Right forelimb (tissue), 1 donor: ENCODE data around the gene TUBA3E.
A peak's percentile ranks its signal among the peaks of the same experiment; 100 is the strongest.
"Not testable (repeated sequence)": the region's sequence is repeated elsewhere in the genome, so short reads cannot be mapped to it uniquely, and the experiment has no call there.

Source experiments
- DNase-seq: peaks from one replicate; pipeline ENCODE4 v3.0.0-alpha.2; 2018

TUBA3E gene

DNA sequence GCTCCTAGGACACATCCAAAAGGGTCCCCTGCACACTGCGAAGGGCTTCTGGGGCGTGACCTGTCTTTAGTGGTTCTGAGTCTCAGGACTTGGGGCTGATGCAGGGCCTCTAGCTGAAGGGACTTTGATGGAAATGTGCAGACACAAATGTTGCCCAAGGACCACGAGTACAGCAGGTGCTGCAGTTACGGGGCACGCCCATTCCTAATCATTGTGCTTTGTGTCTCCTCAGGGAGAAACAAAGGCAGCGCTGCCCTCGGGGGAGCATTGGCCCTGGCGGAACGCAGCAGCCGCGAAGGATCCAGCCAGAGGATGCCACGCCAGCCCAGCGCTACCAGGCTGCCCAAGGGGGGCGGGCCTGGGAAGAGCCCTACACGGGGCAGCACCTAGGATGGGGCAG, 8.0 kb downstream of the TUBA3E start:
- DNase-seq = no peak

DNA sequence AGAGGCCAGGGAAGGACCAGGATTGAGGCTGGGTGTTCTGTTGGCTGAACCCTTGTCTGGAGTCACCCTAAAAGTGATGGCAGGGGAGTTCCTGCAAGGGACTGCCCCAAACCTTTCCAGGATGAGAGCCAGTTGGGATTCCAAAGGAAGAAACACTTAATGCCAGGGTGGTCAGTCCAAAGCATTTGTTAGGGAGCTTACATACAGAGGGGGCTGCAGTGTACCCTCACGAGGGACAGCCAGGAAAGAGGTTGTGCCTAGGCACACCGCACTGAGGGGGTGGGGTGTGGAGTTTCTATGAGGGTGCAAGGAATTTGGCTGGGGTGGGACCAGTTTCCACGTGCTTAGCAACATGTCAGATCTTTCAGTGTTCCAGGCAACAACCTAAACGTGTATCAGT, 9.3 kb downstream of the TUBA3E start:
- DNase-seq = not testable (repeated sequence)

- DNase-seq = not testable (repeated sequence)
Observed at GRCh38 chr2:130187859-130188792, 10.1 kb downstream of the TUBA3E start.

DNA sequence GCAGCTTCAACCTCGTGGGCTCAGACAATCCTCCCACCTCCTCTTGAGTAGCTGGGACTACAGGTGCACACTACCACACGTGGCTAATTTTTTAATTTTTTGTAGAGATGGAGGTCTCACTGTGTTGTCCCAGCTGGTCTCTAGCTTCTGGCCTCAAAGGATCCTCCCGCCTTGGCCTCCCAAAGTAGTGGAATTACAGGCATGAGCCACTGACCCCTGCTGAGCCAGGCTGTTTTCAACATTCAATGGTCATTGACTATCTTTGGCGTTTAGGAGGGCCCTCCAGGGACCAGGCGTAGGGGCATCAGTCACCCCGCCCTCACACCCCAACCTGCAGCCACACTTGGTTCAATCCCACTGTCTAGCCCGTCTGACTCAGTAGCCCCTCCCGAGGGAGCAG, 11.0 kb downstream of the TUBA3E start:
- no peak for DNase-seq

DNA sequence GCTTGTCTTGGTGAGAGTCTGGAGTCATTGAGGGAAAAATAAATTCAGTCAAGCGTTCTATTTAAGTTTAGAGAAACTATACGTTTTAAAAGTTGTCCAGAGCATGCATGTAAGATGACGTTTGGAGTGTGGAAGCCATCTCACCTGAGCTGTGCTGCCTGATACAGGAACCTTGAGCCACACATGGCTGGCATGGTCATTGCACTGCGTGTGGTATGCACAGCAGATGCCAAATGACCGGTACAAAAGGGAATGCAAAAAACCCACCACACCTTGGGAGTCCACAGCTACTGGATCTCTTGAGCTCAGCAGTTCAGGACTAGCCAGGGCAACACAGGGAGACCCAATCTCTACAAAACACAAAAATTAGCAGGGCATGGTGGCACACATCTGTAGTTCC, 11.8 kb downstream of the TUBA3E start:
- DNase-seq = no peak

DNA sequence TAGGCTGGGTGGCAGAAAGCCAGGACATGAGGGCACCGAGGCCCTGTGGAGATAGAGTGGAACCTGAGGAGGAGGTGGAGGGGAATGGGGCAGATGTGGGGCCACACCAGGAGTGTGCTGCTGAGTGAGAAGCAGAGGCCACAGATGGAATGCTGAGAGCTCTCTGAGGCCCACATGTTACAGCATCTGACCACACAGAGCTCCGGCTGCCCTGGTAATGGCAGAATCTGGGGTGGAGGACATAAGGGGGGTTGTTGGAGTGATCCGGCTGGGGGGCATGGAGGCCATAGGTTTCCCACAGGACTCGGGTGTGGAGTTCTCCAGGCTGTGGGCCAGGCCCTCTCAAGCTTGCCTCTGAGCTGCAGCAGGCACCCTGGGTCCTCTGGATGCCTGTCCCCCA, 12.3 kb downstream of the TUBA3E start:
- DNase-seq = no peak

DNA sequence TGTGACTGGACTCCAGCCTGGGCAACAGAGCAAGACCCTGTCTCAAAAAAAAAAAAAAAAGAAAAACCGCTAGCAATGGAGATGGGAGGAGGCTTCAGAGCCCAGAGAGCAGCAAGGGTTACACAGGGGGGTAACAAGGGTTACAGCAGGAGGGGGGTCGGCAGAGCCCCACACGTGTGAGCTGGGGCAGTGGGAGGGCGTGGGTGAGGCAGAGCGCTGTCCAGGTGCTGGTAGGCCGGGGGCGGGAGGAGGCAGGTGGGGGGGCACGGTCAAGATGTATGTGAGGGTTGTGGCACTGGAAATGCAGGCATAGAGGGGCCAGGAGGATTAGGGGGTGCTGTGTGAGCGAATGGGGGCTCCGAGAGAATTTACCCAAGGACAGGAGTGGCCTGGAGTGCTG, 12.8 kb downstream of the TUBA3E start:
- no peak for DNase-seq

DNA sequence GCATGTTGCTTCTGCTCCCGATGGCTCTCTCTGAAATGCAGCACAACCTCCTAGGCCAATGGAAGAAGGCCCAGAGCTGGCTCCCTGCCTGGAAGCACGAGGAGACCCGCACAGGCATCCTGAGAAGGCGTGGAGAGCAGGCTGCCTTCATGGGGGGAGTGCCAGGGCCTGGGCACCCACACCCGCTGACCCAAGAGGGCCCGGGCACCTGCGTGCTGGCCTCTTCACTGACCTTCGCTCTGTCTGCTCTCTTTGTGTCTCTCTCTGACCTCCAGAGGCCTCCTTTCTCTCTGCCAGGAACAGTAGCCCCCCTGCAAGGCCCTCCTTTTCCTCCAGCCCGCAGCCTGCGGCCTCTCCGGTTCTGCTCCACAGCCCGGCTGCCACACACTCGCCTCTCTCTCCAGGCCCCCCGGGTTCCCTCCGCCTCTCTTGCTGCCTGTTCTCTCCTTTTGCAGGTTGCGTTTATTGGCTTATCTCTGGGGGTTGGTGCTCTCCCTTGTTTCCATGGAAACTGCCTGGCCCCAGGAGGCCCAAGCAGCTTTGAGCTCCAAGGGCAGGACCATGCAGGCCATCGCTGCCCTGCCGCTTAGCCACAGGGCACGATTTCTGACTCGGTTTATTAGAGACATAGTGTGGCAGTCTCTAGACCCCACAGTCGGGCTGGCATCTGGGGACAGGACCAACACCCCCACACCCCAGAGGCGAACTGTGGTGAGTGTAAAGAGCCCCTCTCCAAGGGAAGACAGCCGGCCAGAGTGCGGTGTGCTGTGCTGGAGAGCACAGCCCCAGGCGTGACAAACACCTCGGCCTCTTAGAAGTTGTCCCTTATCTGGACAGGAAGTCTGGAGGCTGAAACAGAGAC, 14.5 kb downstream of the TUBA3E start:
- DNase-seq = peak; percentile 53

GRCh38 chr2:130182826-130183511, 15.3 kb downstream of the TUBA3E start:
- DNase-seq = not testable (repeated sequence)

DNA sequence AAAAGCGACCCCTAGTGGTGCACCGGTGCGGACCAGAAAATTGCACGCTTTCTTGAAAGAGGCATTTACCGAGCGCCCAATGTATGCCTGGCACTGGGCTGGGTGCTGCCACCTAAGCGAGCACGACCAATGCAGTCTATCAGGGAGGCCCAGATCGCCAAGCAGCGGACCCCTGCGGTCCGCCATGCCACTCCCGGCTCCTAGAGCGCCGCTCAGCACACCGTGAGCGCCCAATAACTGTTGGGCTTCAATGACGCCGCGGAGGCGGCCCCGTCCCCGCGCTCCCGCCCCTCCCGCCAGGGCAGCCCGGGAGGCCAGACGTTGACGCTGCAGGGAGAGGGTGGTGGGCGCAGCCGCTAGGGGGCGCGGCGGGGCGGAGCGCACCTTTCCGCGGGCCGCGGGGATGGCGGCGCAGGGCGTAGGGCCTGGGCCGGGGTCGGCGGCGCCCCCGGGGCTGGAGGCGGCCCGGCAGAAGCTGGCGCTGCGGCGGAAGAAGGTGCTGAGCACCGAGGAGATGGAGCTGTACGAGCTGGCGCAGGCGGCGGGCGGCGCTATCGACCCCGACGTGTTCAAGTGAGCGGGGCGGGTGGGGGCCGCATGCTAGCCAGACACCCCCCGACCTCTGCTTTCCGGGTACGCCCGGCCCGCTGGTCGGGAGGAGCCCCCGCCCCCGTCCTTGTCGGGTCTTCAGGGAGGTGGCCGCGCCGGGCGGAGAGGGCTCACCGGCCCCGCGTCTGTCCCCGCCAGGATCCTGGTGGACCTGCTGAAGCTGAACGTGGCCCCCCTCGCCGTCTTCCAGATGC, 16.2 kb downstream of the TUBA3E start, which contains the start of gene MZT2B:
Gene MZT2B, plus strand, starts transcription at position 383 of the 803 bp plus-strand sequence. Its CDS starts 21 bp downstream, at position 404.
- DNase-seq = peak; percentile 92

- DNase-seq = peak; percentile 99
Observed at GRCh38 chr2:130181325-130181879, 16.8 kb downstream of the TUBA3E start, which contains the start of gene SMPD4. Gene SMPD4 (minus strand): TSS chr2:130181602. CDS start chr2:130176592, 5,010 bp downstream.

DNA sequence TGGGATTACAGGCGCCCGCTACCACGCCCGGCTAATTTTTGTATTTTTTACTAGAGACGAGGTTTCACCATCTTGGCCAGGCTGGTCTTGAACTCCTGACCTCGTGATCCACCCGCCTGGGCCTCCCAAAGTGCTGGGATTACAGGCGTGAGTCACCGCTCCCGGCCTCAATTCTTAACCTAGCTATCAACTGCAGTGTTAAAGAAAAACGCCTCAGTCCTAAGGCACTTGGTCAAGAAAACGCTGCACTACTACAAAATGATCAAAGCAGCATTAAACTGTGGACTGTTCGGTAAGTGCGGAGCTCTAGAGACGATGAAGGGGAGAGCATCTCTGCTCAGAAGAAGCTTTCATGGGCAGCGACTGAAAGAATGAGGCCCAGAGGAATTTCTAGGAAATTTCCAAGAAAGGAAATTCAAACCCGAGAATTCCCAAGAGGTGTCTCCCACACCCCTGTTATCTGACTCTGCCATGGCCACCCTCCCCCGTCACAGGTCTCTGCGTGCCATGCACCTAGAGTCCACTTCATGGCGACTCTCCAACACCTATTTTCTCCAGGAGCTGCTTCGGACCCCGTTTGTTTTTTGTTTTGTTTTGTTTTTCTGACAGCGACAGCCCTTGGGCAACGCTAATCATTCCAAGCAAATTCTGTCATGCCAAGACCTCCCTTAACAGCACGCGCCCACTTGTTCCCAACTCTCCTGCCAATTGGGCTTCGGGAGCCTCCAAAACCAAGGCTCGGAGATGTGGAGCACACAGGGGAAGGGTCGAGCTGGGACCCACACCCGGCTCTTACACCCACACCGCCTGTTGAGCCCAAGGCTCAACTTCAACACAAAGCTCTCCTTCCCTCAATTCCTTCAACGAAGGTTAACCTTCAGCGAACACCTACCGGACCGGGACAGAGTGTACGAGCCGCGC, 17.6 kb downstream of the TUBA3E start:
- not testable (repeated sequence) for DNase-seq

GRCh38 chr2:130174866-130175265, 23.4 kb downstream of the TUBA3E start:
- not testable (repeated sequence) for DNase-seq

- DNase-seq = no peak
Observed at GRCh38 chr2:130169896-130170295, 28.3 kb downstream of the TUBA3E start.

- not testable (repeated sequence) for DNase-seq
Observed at GRCh38 chr2:130169163-130169562, 29.1 kb downstream of the TUBA3E start.

- not testable (repeated sequence) for DNase-seq
Observed at GRCh38 chr2:130166611-130167010, 31.6 kb downstream of the TUBA3E start.

GRCh38 chr2:130165293-130166016, 32.8 kb downstream of the TUBA3E start:
- DNase-seq = no peak

GRCh38 chr2:130162968-130163367, 35.3 kb downstream of the TUBA3E start:
- DNase-seq = no peak

- DNase-seq = not testable (repeated sequence)
Observed at GRCh38 chr2:130162486-130162885, 35.8 kb downstream of the TUBA3E start.
